Measurements from ENCODE around the gene PLEKHG5.

PLEKHG5 gene

GRCh38 chr1:6475381-6476133 is 15.9 kb downstream of the PLEKHG5 start:
- DNase-seq (ENCODE audit: low read depth in 2 of 2), result no peak

DNA sequence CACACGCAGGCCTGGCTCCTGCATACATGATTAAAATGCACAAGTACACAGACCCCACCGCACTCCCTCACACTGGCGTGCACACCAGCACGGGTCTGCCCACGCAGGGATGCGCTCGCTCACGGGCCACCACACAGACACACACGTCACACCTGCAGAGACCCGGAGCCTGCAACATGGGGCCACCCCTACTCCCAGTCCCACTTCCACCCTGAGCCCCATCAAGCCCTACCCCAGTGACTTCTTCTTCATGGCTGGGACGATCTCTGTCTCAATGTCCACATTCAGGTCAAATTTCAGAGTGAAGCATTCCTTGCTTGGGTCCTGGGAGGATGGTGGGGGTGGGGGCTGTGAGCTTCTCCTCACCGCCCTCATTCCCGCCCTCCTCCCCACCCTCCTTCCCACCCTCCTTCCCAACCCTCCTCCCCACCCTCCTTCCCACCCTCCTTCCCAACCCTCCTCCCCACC is 16.6 kb downstream of the PLEKHG5 start:
- DNase-seq (ENCODE audit: low read depth in 2 of 2), result no peak

DNA sequence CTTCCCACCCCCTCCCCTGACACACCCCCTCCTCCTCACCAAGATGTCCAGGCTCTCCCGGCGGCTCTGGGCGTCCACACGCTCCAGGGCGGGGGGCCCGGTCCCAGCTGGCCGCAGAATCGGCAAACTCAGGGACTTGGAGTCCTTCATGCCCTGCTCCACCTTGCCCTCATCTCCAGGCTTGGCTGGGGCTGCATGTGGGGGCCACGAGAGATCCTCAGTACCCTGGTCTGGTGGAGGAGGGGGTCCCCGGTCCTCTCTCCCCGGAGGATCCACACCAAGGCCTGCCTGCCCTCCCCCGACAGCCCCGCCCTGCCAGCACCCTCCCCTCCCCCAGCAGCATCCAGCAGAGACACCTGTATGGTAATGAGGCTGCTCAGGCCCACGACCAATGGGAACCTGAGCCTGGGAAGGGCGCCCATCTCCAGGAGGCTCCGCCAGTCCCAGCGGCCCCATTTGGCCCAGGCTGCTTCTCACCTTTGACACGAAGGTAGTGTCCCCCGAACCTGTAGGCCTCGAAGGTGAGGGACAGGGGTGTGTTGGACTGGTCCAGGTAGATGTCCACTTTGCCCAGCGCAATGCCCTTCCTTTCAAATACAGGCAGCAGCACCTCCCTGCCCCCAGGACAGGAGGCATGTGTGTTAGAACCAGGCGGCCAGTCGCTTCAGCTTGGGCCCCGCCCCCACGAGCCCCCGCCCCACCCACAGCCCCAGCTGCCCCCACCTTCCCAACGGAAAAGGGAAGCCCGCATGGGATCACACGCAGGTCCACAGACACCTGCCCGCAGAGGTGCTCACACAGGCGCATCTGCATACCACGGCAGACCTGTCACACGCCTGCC is 17.3 kb downstream of the PLEKHG5 start:
- DNase-seq (ENCODE audit: low read depth in 2 of 2), result no peak

- no peak for DNase-seq (ENCODE audit: low read depth in 2 of 2)
Observed at GRCh38 chr1:6473156-6473555, 18.3 kb downstream of the PLEKHG5 start.

DNA sequence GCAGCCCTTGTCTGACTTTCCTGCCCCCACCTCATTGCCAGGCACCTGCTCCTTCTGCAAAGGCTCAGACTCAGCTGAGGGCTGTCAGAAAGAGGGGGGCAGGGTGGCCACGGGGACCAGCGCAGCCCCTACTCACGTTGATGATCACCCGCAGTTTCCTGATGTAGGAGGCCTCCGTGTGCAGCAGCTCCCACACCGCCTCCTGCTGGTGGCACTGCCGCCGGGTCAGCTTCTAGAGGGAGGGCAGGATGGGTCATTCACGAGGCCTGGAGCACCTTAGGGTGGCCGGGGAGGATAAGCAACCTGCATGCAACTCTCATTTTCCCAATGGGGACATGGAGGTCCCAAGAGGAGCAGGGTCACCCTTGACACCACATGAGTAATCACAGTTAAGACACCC is 19.1 kb downstream of the PLEKHG5 start:
- DNase-seq (ENCODE audit: low read depth in 2 of 2), result no peak

- DNase-seq (ENCODE audit: low read depth in 2 of 2), result no peak
Observed at GRCh38 chr1:6471970-6472368, 19.5 kb downstream of the PLEKHG5 start.

GRCh38 chr1:6471086-6471969 is 20.1 kb downstream of the PLEKHG5 start:
- DNase-seq (ENCODE audit: low read depth in 2 of 2), result no peak

DNA sequence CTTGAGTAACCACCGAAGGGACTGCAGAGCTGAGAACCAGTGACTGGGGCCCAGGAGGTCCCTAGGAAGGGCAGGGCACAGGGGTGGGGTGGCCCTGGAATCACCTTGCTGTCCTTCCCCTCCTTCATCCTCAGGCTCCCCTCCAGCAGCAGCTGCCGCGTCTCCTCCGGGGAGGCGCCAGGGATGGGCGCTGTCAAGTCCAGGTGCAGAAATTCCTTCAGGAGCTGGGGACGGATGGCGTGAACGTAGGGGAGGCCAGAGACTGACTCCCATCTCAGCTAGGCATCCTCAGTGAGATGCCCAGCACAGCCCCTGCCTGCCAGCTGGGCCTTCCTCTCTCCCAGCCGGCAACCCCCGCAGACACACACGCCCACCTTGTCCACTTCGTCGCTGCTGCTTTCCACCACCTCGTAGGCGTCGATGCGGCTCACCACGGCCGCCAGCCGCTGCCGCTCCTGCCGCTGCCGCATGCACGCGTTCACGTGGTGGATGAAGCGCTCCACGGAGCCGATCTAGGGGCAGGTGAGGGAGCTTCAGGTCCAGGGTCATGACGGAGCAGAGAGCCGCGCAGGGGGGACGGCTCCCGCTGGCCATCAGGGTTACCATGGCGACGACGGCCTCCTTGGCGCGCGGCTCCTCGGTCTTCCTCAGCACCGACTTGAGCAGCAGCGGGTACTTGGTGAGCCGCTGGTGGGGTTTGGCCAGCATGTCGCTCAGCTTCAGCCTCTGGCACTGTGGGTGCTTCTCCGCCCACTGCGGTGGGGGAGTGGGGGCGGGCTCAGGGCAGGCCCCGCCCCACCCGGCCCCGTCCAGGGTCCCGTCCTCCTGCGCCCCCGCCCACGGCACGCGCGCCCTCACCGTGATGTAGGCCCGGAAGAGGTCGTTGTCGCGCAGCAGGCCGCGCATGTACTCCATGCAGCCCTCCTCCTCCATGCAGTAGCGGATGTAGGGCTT is 21.1 kb downstream of the PLEKHG5 start:
- DNase-seq (ENCODE audit: low read depth in 2 of 2), result no peak

GRCh38 chr1:6468729-6469461 is 22.6 kb downstream of the PLEKHG5 start:
- DNase-seq (ENCODE audit: low read depth in 2 of 2), result no peak

GRCh38 chr1:6467744-6468688 is 23.5 kb downstream of the PLEKHG5 start:
- DNase-seq (ENCODE audit: low read depth in 2 of 2), result no peak

GRCh38 chr1:6467224-6467623 is 24.2 kb downstream of the PLEKHG5 start:
- DNase-seq (ENCODE audit: low read depth in 2 of 2), result no peak

DNA sequence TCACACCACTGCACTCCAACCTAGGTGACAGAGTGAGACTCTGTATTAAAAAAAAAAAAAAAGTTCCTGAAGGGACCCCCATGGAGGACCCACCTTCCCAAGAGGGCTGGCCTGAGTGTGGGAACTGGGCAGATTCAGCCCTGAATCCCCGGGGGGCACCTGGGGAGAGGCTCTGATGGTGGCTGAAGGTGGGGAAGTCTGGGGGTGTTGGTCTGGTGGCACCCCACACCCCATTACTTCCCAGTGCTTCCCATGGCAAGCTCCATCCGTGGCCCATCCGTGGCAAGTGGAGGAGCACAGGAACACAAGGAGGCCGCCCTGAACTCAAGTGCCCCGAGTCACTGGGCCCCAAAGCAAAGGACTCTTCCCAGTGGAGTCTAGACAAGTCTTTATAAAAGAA is 24.7 kb downstream of the PLEKHG5 start:
- no peak for DNase-seq (ENCODE audit: low read depth in 2 of 2)

- DNase-seq (ENCODE audit: low read depth in 2 of 2), result no peak
Observed at GRCh38 chr1:6466023-6466422, 25.4 kb downstream of the PLEKHG5 start, which contains the start of gene TNFRSF25. Gene TNFRSF25, minus strand, starts transcription at chr1:6466173. Its CDS starts 66 bp downstream, at chr1:6466107.

- no peak for DNase-seq (ENCODE audit: low read depth in 2 of 2)
Observed at GRCh38 chr1:6465461-6466005, 25.9 kb downstream of the PLEKHG5 start.

DNA sequence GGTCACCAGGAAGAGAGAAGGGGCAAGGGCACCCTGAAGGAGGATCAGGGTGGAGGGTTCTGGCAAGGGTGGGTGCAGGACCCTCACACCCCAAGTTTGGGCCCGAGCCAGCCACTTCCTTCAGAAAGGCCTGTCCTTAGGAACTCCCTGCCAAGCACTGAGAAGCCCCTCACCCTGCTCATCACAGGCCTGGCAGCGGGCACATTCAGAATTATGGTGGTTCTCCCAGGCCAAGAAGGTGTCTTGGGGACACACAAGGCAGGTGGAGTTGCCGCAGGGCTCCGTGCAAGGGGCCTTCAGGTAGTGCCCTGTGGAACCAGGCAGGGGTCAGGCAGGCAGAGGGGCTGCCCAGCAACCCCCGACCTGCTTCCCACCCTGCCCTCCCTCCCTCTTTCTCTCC is 26.6 kb downstream of the PLEKHG5 start:
- DNase-seq (ENCODE audit: low read depth in 2 of 2), result no peak

DNA sequence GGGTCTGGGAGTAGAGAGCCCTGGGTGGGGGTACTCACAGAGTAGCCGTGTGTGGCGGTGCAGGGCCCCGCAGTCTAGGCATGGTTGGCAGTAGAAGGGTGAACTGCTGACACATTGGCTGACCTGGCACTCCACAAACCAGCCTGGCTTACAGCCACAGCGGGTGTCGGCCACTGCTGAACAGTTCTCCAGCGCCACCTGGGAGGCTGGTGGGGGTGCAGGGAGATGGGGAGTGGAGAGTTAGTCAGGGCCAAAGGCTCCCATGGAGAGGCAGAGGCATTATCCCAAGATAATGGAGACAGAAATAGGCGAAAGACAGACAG is 27.0 kb downstream of the PLEKHG5 start:
- no peak for DNase-seq (ENCODE audit: low read depth in 2 of 2)

- DNase-seq (ENCODE audit: low read depth in 2 of 2), result no peak
Observed at GRCh38 chr1:6463120-6463412, 28.4 kb downstream of the PLEKHG5 start.

- DNase-seq (ENCODE audit: low read depth in 2 of 2), result no peak
Observed at GRCh38 chr1:6462412-6463119, 28.9 kb downstream of the PLEKHG5 start.

All from stimulated activated CD8-positive, alpha-beta memory T cell treated with anti-CD3 and anti-CD28 coated beads, Interleukin-15, amount 100 ng/mL, for 48 hours (primary cell).